HG03575 (cell line): ENCODE data around the gene ZNF286A.
"Not testable (repeated sequence)": the region's sequence is repeated elsewhere in the genome, so short reads cannot be mapped to it uniquely, and the experiment has no call there.

Experiments
- ATAC-seq: cut with Tn5 transposase; IDR thresholded peaks from one replicate; pipeline ENCODE4 v1.9.1; 2021; ENCODE audit not compliant: unreplicated experiment, insufficient number of reproducible peaks, low FRiP score; ENCODE audit errors: extremely low read depth

ZNF286A gene

GRCh38 chr17:15683824-15684478 lies 15.6 kb upstream of the ZNF286A start, which contains the start of gene TRIM16:
TRIM16 (minus strand) TSS chr17:15684311; CDS start chr17:15651609, 32,702 bp downstream.
- peak; percentile 78 for ATAC-seq

GRCh38 chr17:15687494-15687893 lies 12.1 kb upstream of the ZNF286A start:
- not testable (repeated sequence) for ATAC-seq

GRCh38 chr17:15698967-15699366 lies 585 bp upstream of the ZNF286A start:
- ATAC-seq: peak; percentile 8

DNA sequence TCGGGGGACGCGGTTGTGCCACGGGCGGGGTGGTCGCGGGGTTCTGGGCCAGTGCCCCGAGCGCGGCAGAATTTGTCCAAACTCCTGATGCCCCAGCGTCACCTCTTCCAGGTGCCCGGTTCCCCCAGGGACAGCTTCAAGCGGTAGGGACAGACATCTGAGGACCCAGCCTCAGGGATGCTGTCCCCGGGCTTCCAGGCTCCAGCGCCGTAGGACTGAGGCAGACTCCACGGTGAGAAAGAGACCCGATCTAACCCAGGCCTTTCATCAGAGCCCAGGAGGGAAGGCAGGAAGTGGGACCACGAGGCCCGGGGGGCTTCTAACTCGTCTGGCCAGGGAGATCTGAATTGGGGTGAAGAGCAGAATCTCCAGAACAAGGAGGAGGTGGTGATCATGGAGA lies 385 bp downstream of the ZNF286A start:
- ATAC-seq: not testable (repeated sequence)

GRCh38 chr17:15704239-15704638 lies 4.7 kb downstream of the ZNF286A start:
- not testable (repeated sequence) for ATAC-seq

DNA sequence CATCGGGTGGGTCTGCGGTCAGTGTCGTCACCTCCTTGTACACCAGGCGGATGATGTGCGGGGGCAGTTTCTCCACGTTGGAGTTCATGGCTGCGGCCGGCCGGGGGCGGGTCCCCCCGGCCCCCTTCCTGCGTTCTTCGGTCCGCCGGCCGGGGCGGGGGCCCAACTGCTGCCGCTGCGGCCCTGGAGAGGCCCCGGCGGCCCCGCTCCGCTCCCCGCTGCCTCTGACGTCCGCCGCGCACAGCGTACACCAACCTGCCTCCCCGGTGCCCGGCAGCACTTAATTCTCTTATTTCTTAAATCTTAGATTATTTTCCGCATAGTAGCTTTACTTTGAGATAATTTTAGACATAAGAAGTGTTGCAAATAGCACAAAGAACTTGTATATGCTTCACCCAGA lies 5.3 kb downstream of the ZNF286A start:
- ATAC-seq: not testable (repeated sequence)

- ATAC-seq: not testable (repeated sequence)
These were observed 9.3 kb downstream of the ZNF286A start for GRCh38 chr17:15708879-15709278.

DNA sequence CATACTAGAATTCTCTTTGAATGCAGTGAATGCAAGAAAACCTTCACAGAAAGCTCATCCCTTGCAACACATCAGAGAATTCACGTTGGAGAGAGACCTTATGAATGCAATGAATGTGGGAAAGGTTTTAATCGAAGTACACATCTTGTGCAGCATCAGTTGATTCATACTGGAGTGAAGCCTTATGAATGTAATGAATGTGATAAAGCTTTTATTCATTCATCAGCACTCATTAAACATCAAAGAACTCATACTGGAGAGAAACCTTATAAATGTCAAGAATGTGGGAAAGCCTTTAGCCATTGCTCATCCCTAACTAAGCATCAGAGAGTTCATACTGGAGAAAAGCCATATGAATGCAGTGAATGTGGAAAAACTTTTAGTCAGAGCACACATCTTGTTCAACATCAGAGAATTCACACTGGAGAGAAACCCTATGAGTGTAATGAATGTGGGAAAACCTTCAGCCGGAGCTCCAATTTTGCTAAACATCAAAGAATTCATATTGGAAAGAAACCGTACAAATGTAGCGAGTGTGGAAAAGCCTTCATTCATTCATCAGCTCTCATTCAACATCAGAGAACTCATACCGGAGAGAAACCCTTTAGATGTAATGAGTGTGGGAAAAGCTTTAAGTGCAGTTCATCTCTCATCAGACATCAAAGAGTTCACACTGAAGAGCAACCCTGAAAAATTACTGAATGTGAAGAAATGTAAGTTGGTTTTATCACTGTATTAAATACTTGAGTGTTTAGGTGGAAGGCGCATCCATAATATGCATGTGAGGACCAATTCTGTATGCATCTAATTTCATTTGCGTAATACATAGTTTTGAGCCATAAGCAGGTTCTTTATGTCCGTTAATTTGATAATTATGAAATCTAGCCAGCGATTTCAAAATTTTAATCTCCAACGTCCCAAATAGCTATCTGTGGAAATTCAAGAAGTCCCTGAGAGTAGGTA lies 17.3 kb downstream of the ZNF286A start:
- ATAC-seq: not testable (repeated sequence)

GRCh38 chr17:15730535-15730934 lies 31.0 kb downstream of the ZNF286A start:
- not testable (repeated sequence) for ATAC-seq

DNA sequence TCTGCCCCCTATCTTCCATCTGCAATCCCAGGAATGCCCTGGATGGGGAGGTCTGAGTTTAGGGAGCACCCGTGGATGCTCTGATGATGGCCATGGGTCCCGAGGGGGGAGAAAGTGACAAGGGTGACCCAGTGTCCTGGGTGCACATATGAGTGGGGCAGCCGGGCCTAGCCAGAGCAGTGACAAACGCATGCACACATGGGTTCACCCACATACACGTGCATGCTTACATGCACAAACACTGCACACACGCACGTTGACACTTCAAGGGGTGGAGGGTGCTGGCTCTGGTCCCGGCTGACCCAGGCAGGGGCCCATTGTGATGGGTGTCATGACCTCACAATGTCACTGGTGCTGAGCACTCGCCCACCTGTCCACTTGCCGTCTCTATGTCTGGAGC lies 32.3 kb downstream of the ZNF286A start, which contains the start of gene TBC1D26:
Gene TBC1D26, plus strand, starts transcription at position 384 of the 400 bp plus-strand sequence. CDS start 3,066 bp downstream, outside the sequence.
- ATAC-seq: not testable (repeated sequence)

DNA sequence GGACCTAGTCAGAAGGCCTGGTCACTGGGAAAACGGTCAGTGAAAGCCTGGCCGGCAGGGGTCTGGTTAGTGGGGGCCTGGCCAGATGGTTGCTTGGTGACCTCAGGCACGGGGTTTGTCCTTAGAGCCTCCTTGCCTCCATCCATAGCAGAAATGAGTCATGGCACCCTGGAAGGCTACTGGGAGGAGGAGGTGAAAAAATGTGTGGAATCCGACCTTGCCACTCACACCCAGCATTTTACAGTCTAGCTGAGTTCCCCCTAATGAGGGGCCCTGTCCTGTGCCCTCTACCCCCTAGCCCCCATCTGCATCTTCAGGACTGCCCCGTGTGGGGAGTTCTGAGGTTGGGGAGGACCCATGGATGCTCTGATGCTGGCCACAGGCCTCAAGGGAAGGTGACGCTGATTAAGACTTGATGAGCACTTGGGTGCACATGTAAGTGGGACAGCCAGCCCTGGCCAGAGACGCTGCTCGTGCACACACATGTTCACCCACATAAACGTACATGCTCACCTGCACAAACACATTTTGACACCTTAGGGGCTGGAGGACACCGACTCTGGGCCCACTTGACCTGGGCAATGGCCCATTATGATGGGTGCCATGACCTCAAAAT lies 33.7 kb downstream of the ZNF286A start:
- not testable (repeated sequence) for ATAC-seq

DNA sequence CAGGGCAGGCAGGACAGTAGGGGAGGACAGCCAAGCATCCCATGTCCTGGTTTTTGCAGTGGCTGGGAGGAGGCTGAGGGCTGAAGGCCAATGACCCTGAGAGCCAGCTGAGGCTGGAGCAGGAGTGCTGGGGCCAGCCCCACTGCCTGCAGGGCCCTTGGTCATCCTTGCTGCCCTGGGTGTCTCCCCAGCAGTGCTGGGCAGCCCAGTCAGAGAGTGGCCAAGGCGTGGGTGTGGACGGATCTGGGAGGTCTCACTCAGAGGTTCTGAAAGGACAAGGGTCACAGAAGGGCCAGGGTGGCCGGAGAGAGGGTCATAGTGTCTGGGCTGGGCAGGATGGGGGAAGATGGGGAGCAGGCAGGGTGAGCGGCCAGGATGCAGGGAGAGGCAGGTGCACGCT lies 37.0 kb downstream of the ZNF286A start:
- not testable (repeated sequence) for ATAC-seq

DNA sequence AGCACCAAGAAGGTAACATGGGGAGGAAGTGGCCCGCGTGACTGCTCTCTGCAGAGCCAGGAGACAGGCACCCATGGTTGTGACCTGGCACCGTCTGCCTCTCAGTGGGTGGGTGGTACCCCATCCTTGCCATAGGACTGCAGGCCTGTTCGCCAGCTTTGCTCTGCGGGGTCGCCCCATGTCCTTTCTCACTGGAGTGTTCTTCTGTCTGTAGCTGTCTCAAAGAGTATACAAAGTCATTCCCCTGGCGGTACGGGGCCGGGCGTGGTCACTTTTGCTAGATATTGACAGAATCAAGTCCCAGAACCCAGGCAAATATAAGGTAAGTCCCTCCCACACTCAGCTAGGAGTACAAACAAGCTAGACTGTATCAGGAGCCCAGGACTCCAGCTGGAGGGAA lies 38.5 kb downstream of the ZNF286A start:
- no peak for ATAC-seq

GRCh38 chr17:15739259-15739658 lies 39.7 kb downstream of the ZNF286A start:
- ATAC-seq: not testable (repeated sequence)

- ATAC-seq: not testable (repeated sequence)
These were observed 40.5 kb downstream of the ZNF286A start for GRCh38 chr17:15740041-15740440.

DNA sequence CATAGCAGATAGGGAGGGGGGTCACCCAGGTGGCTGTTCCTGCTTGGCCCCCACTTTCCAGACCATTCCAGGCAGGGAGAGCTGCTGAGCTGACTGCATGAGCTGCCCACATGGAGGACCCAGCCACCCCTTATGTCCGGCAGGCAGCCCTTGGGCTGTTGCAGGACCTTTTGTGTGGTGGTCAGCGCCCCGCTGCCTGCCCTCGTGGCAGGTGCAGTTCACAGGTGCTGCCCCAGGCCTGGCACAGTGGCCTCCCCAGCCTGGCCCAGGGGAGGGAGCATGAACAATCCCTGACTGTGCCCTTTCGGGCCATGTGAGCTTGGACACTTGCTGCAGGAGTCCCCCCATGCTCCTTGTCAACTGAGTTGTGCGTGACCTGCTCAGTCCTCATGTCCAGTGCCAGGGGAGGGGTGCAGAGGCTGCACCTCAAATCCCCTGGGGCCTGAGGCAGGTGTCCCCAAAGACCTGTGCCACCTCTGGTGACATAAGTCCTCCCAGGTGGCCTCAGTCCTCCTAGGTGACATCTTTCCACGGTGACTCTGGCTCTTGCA lies 41.1 kb downstream of the ZNF286A start:
- no peak for ATAC-seq

DNA sequence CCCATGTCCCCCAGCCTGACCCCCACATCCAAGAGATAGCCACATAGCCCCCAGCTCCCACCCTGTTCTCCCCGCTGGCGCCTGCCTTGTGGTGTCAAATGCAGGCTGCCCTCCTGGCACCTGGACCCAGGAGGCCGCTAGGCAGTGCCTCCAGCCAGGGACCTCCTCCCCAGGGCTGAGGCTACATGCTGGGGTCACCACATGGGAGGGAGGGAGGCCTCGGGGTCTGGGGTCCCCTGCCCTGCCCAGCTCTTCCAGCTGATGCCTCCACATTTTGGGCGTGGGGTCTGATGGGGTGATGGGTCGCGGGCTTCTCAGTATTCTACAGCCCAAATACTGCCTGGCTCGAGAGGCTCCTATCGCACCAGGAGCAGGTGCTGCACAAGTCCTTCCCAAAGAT lies 42.1 kb downstream of the ZNF286A start:
- ATAC-seq: no peak

- no peak for ATAC-seq
These were observed 42.7 kb downstream of the ZNF286A start for GRCh38 chr17:15742051-15742795.
